Urinary bladder (tissue), 4 donors: ENCODE data around the gene RBBP7. TPM values are rescaled to one million over a fixed set of nuclear protein-coding genes. Genes with fewer than 3 reads are reported as not detected.
A peak's percentile ranks its signal among the peaks of the same experiment; 100 is the strongest.
"Not testable (repeated sequence)": the region's sequence is repeated elsewhere in the genome, so short reads cannot be mapped to it uniquely, and the experiment has no call there.

Experiments used
- DNase-seq: peaks from one replicate; pipeline ENCODE4 v3.0.0-alpha.2; 2015; ENCODE audit errors: extremely low spot score
- H3K27ac ChIP-seq: one replicate; pipeline ENCODE4 v1.5.1; 2013; ENCODE audit warnings: low read depth, mild to moderate bottlenecking, moderate library complexity
- H3K36me3 ChIP-seq: one replicate; pipeline ENCODE4 v1.6.1; 2013; ENCODE audit warnings: mild to moderate bottlenecking, moderate library complexity; ENCODE audit not compliant: insufficient read depth
- H3K4me1 ChIP-seq: one replicate; pipeline ENCODE4 v1.6.1; 2013; ENCODE audit warnings: mild to moderate bottlenecking, moderate library complexity; ENCODE audit not compliant: insufficient read depth
- H3K4me3 ChIP-seq: one replicate; pipeline ENCODE4 v1.5.1; 2013; ENCODE audit warnings: low read depth, low read length
- WGBS: extraction: QIAGEN DNeasy Blood & Tissue Kit; methylation state at CpG from one replicate; pipeline ENCODE4 v1.1.7; 2013; 5-methylcytosine and 5-hydroxymethylcytosine counted together
- polyA plus RNA-seq: library from polyadenylated mRNA; stranded (reverse); fragments of 200-250 nt; gene quantifications from one replicate; pipeline ENCODE4 v1.2.3, GENCODE V29; 2013
- total RNA-seq: library from RNA; depleted of rRNA; stranded (reverse); fragments of >200 nt; gene quantifications from one replicate; pipeline ENCODE4 v1.2.3, GENCODE V29; 2014
- donor health status: healthy with polysubstance abuse.
- donor health status: healthy.

The RBBP7 gene
- total and polyA plus RNA-seq, 2 donors: 121 to 128 TPM

DNA sequence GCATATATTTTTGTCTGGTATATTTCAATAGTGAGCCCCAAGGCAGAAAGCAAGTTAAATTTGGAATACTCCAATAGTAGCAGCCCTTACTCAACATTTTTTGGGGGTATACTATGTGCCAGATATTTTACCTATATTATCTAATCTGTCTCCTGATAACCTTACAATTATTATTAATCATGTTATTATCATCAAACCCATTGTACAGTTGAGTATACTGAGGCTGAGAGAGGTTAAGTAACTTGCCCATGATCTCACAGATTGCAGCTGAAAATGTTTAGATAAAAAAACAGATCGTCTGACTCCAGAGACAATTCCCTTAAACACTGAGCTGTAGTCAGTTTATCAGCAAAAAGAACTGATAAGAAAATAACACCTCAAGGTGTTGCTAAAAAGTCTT, 6.5 kb upstream of the RBBP7 start:
- 22% methylated on average over 1 of the region's 1 CpG for WGBS
- H3K4me3 ChIP-seq: no peak overlapping the region
- no peak for DNase-seq
- H3K4me1 ChIP-seq: no peaks in the 10 kb centered on the region
- no peaks in the 10 kb centered on the region for H3K36me3 ChIP-seq
- H3K27ac ChIP-seq: no peak overlapping the region

GRCh38 chrX:16874458-16875095, 4.4 kb upstream of the RBBP7 start:
- Histone ChIP-seq H3K4me3 (no peak overlapping the region), H3K36me3 (no peaks in the 10 kb centered on the region), H3K4me1 (no peaks in the 10 kb centered on the region), H3K27ac (no peak overlapping the region)
- WGBS: 86% methylated on average over 5 of the region's 5 CpGs
- DNase-seq: no peak

DNA sequence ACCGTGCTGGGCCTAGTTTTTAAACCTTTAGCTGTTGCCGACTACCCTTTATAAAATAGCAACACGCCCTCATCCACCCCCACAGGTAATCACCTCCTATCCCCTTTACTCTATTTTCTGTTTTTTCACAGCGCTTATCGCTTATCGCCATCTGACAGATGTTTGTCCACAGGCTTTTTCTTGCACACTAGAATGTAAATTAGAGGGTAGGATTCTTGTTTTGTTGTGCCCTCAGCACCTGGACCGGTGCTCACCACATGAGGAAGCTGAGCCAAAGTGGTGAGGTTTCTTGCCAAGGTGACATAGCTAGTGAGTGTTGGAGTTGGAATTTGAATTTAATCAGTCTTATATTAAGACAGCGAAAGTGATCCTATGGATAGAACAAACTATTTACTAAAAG, 2.9 kb upstream of the RBBP7 start:
- 86% methylated on average over 8 of the region's 8 CpGs for WGBS
- Histone ChIP-seq H3K27ac (no peak overlapping the region), H3K4me3 (no peak overlapping the region), H3K36me3 (no peaks in the 10 kb centered on the region), H3K4me1 (no peaks in the 10 kb centered on the region)
- no peak for DNase-seq

- H3K4me3 ChIP-seq: peak overlapping the region; percentile 31
- no peaks in the 10 kb centered on the region for H3K36me3 ChIP-seq
- peak overlapping the region; percentile 82 for H3K27ac ChIP-seq
- H3K4me1 ChIP-seq: no peaks in the 10 kb centered on the region
- DNase-seq: no peak
- 4% methylated on average over 41 of the region's 41 CpGs for WGBS
These were observed 977 bp upstream of the RBBP7 start for GRCh38 chrX:16870862-16871815.

- no peak for DNase-seq
- 0% methylated on average over 52 of the region's 92 CpGs for WGBS
- H3K27ac ChIP-seq: peak overlapping the region; percentile 95
- peak overlapping the region; percentile 83 for H3K4me3 ChIP-seq
- no peaks in the 10 kb centered on the region for H3K4me1 ChIP-seq
- no peaks in the 10 kb centered on the region for H3K36me3 ChIP-seq
These were observed 618 bp downstream of the RBBP7 start for GRCh38 chrX:16869393-16870094.

GRCh38 chrX:16868920-16869319, 1.2 kb downstream of the RBBP7 start:
- Histone ChIP-seq H3K27ac (peak overlapping the region; percentile 23), H3K36me3 (no peaks in the 10 kb centered on the region), H3K4me1 (no peaks in the 10 kb centered on the region), H3K4me3 (peak overlapping the region; percentile 83)
- DNase-seq: no peak
- WGBS: 5% methylated on average over 7 of the region's 7 CpGs

GRCh38 chrX:16867947-16868346, 2.2 kb downstream of the RBBP7 start:
- peak overlapping the region; percentile 23 for H3K27ac ChIP-seq
- no peak overlapping the region for H3K4me3 ChIP-seq
- 93% methylated on average over 6 of the region's 6 CpGs for WGBS
- H3K4me1 ChIP-seq: no peaks in the 10 kb centered on the region
- DNase-seq: no peak
- no peaks in the 10 kb centered on the region for H3K36me3 ChIP-seq

- H3K4me1 ChIP-seq: no peaks in the 10 kb centered on the region
- H3K4me3 ChIP-seq: no peak overlapping the region
- H3K36me3 ChIP-seq: peaks cover 2% of the 10 kb centered on the region
- whole genome bisulfite sequencing: 71% methylated on average over 2 of the region's 2 CpGs
- DNase-seq: no peak
- no peak overlapping the region for H3K27ac ChIP-seq
These were observed 7.3 kb downstream of the RBBP7 start for GRCh38 chrX:16862829-16863228.

- Histone ChIP-seq H3K36me3 (no peaks in the 10 kb centered on the region), H3K4me3 (no peak overlapping the region), H3K27ac (no peak overlapping the region), H3K4me1 (no peaks in the 10 kb centered on the region)
- no peak for DNase-seq
These were observed 13.4 kb downstream of the RBBP7 start for GRCh38 chrX:16856744-16857143.

DNA sequence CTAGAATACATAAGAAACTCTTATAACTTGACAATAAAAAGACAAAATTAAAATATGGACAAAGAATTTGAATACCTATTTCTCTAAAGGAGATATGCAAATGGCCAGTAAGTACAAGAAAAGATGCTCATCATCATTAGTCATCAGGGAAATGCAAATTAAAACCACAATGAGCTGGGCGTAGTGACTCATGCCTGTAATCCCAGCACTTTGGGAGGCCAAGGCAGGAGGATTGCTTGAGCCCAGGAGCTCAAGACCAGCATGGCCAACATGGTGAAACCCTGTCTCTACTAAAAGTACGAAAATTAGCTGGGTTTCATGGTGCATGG, 14.1 kb downstream of the RBBP7 start:
- 87% methylated on average over 2 of the region's 2 CpGs for WGBS
- not testable (repeated sequence) for H3K36me3 ChIP-seq

GRCh38 chrX:16855363-16856075, 14.6 kb downstream of the RBBP7 start:
- Histone ChIP-seq H3K36me3 (no peaks in the 10 kb centered on the region), H3K27ac (no peak overlapping the region), H3K4me1 (no peaks in the 10 kb centered on the region), H3K4me3 (no peak overlapping the region)
- no peak for DNase-seq
- WGBS: 97% methylated on average over 5 of the region's 5 CpGs

More for the DNA sequence above, 14.1 kb downstream of the RBBP7 start:
- H3K4me1 ChIP-seq, DNase-seq, H3K27ac ChIP-seq, H3K4me3 ChIP-seq: not testable (repeated sequence)

GRCh38 chrX:16853537-16853936, 16.6 kb downstream of the RBBP7 start:
- H3K27ac ChIP-seq: no peak overlapping the region
- H3K36me3 ChIP-seq: no peaks in the 10 kb centered on the region
- H3K4me1 ChIP-seq: no peaks in the 10 kb centered on the region
- no peak overlapping the region for H3K4me3 ChIP-seq
- no peak for DNase-seq
- 83% methylated on average over 3 of the region's 3 CpGs for WGBS

- no peak for DNase-seq
- Histone ChIP-seq H3K4me3 (no peak overlapping the region), H3K27ac (no peak overlapping the region), H3K36me3 (no peaks in the 10 kb centered on the region), H3K4me1 (no peaks in the 10 kb centered on the region)
- 91% methylated on average over 12 of the region's 12 CpGs for WGBS
These were observed 17.5 kb downstream of the RBBP7 start for GRCh38 chrX:16852617-16853179.
